ENCODE results near the gene ACAA1.

Gene ACAA1

GRCh38 chr3:38118421-38119247, 18.3 kb downstream of the ACAA1 start:
- TF ChIP-seq, protein P1, sequence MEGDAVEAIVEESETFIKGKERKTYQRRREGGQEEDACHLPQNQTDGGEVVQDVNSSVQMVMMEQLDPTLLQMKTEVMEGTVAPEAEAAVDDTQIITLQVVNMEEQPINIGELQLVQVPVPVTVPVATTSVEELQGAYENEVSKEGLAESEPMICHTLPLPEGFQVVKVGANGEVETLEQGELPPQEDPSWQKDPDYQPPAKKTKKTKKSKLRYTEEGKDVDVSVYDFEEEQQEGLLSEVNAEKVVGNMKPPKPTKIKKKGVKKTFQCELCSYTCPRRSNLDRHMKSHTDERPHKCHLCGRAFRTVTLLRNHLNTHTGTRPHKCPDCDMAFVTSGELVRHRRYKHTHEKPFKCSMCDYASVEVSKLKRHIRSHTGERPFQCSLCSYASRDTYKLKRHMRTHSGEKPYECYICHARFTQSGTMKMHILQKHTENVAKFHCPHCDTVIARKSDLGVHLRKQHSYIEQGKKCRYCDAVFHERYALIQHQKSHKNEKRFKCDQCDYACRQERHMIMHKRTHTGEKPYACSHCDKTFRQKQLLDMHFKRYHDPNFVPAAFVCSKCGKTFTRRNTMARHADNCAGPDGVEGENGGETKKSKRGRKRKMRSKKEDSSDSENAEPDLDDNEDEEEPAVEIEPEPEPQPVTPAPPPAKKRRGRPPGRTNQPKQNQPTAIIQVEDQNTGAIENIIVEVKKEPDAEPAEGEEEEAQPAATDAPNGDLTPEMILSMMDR (IDR thresholded peaks at IDR 0.05; ENCODE audit: low read length, missing control alignments): no peak
- H3K4me3 ChIP-seq (replicated peaks; ENCODE audit: low read depth, low read length): no peak overlapping the region
- no peak for DNase-seq (ENCODE audit: low read depth)

DNA sequence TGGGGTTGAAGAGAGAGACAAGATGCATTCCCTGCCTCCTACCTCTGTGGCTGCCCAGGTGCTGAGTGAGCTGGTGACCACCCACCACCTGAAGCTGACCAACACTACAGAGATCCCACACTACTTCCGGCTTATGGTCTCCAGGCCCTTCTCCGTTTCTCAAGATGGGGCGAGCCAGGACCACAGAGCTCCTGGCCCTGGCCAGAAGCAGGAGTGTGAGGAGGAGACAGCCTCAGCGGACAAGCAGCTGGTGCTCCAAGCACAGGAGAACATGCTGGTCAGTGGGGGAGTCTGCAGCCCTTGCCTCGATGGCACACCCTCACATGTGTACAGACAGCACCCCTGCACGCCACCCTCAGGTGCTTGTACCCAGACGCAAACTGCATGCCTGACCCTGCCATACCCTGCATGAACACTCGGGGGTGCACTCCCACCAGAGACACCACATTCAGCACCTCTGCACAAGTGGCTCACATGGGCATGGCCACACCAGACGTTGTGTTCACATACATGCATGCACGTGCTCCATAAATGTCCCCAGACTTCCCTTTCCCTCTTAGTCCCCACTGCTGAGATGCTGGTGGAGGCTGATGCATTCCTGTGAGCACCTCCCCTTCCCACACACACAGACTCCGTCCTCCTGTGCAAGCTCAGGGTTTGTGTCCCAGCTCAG, 19.0 kb downstream of the ACAA1 start:
- TF ChIP-seq, protein P1 (IDR thresholded peaks at IDR 0.05; ENCODE audit: low read length, missing control alignments): peak; percentile 69
- DNase-seq (ENCODE audit: low read depth): peak; percentile 60
- no peak overlapping the region for H3K4me3 ChIP-seq (replicated peaks; ENCODE audit: low read depth, low read length)

DNA sequence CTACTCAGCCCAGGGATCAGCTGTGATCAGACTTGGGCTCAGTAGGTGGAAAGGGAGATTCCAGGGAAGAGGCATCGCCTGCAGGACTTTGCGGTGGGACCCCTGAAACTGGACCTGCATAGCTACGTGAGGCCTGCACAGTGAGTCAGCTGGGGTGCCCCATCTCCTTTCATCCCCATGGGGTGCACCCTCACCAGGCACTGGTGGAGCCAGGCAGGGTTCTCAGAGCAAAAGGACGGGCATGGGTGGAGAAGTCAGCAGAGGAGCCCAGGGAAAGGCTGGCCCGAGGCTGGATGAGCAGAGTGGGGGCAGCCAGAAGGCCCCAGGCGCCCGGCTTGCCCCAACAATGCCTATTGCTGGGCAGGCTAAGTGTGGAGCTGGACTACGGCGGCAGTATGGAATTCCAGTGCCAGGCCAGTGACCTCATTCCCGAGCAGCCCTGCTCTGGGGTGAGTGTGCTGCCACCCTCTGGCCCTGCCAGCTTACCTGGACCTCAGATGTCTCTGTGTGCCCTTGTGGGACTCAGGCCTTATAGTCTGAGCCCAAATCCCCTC, 19.7 kb downstream of the ACAA1 start:
- TF ChIP-seq, protein P1 (IDR thresholded peaks at IDR 0.05; ENCODE audit: low read length, missing control alignments): no peak
- H3K4me3 ChIP-seq (replicated peaks; ENCODE audit: low read depth, low read length): no peak overlapping the region
- no peak for DNase-seq (ENCODE audit: low read depth)

- no peak overlapping the region for H3K4me3 ChIP-seq (replicated peaks; ENCODE audit: low read depth, low read length)
Measured at GRCh38 chr3:38116471-38117162, 20.3 kb downstream of the ACAA1 start.

DNA sequence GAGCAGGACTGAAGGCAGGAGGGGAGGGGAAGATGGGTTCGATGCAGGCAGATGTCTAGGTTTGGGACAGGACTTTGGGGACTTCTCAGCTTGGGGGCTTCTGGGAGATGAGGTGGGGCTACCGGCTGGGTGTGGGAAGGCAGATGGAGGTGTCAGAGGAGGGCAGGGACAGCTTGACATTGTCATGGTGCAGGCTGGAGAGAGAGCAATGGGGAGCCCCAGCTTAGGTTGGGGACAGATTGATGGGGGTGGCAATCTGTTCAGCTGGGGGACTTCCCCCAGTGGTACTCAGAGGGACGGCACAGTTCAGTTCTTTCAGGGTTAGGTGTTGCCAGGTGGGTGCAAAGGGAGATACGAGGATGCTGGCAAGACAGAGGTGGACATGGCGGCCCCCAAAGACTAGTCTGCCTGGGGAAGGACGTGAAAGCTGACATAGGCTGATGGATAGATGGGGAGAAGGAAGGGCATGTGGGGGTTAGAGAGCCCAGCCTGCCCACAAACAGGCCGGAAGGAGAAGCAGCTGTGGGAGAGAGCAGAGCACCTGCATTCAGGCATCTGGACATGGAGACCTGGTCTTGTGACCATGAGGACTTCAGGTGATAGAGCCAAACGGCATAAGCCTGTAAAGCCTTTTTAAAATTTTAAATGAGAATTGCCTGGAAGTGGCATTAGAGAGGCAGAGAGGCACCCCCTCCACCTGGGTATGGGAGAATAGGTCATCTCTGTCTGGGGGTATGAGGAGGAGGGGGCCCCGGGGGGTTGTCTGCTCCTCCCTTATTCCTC, 21.1 kb downstream of the ACAA1 start:
- no peak for DNase-seq (ENCODE audit: low read depth)
- TF ChIP-seq, protein P1 (IDR thresholded peaks at IDR 0.05; ENCODE audit: low read length, missing control alignments): no peak
- no peak overlapping the region for H3K4me3 ChIP-seq (replicated peaks; ENCODE audit: low read depth, low read length)

More at GRCh38 chr3:38116471-38117162, 20.3 kb downstream of the ACAA1 start:
- TF ChIP-seq, protein P1 (IDR thresholded peaks at IDR 0.05; ENCODE audit: low read length, missing control alignments): no peak
- no peak for DNase-seq (ENCODE audit: low read depth)

All from fibroblast of pulmonary artery (primary cell).